Measurements from ENCODE around the gene CDK14. TPM values are rescaled to one million over a fixed set of nuclear protein-coding genes. Genes with fewer than 3 reads are reported as not detected.

Gene CDK14
- total and polyA plus RNA-seq, 2 of the 8 experiments (the other 6 are each of a cell fraction or from before 2014, with no cell fraction given) = 5.5 to 47.3 TPM

- no peak for TF ChIP-seq CTCF (IDR thresholded peaks at IDR 0.05; ENCODE audit: control extremely low read depth in 1 of 3, insufficient read depth in 1 of 3, low read depth in 1 of 3, low read length in 3 of 3)
Measured at GRCh38 chr7:90834771-90835170, 238.7 kb downstream of the CDK14 start (continued).
